ENCODE measurements around the gene RASAL2.
"Not testable (repeated sequence)": the region's sequence is repeated elsewhere in the genome, so short reads cannot be mapped to it uniquely, and the experiment has no call there.

RASAL2 gene

GRCh38 chr1:178498896-178499675 lies 405.2 kb downstream of the RASAL2 start:
- no peak for DNase-seq

GRCh38 chr1:178500091-178500770 lies 406.3 kb downstream of the RASAL2 start:
- no peak for DNase-seq

GRCh38 chr1:178500936-178501554 lies 407.1 kb downstream of the RASAL2 start:
- no peak for DNase-seq

- peak; percentile 6 for DNase-seq
Observed at GRCh38 chr1:178501705-178502329, 407.9 kb downstream of the RASAL2 start.

- DNase-seq: no peak
Observed at GRCh38 chr1:178502330-178502714, 408.4 kb downstream of the RASAL2 start.

DNA sequence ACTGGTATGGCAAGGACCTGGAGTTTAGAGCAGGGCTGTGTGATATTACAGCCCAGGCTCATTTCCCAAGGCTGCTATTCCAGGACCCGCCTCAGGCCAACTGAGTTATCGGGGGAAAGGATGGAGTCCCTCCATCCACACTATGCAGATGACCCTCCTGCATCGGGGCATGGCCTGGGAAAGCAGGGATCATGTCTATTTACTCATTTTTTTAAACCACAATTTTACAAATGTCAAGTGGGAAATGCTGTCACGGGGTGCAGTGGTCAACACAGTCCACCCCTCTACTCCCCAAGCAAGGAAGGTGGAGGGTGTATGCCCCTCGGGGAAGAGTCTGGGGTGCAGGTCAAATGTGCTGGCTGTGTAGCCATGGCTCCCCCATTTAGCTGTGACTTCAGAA lies 409.0 kb downstream of the RASAL2 start:
- DNase-seq: no peak

DNA sequence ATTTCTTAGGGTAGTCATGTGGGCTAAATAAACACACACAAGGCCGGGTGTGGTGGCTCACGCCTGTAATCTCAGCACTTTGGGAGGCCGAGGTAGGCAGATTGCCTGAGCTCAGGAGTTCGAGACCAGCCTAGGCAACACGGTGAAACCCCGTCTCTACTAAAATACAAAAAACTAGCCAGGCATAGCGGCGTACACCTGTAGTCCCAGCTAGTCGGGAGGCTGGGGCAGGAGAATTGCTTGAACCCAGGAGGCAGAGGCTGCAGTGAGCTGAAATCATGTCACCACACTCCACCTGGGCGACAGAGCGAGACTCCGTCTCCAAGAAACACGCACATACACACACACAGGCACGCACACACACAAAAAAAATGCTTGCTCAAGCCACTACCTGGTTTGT lies 409.4 kb downstream of the RASAL2 start:
- DNase-seq: not testable (repeated sequence)

GRCh38 chr1:178503849-178504248 lies 409.9 kb downstream of the RASAL2 start:
- DNase-seq: peak; percentile 2

GRCh38 chr1:178504286-178504685 lies 410.4 kb downstream of the RASAL2 start:
- no peak for DNase-seq

DNA sequence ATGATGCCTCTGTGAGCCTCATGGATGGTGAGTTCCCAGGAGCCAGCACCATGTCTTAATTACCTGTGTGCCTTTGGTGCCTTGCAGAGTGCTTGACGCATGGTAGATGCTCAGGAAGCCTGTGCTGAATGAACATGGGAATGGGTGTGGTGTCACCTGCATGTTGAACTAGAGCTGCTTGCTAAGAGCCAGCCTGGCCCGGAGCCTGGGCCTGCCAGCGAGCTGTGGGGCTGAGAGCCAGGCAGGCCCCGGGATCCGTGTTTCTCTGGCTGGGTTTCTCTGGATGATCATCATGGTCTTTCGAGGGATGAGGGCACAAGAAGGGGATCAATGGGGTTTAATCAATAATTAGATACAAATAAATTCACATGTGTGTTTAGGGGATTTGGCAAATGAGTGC lies 412.3 kb downstream of the RASAL2 start:
- no peak for DNase-seq

GRCh38 chr1:178506669-178507068 lies 412.8 kb downstream of the RASAL2 start:
- DNase-seq: no peak

GRCh38 chr1:178509414-178510007 lies 415.6 kb downstream of the RASAL2 start:
- no peak for DNase-seq

DNA sequence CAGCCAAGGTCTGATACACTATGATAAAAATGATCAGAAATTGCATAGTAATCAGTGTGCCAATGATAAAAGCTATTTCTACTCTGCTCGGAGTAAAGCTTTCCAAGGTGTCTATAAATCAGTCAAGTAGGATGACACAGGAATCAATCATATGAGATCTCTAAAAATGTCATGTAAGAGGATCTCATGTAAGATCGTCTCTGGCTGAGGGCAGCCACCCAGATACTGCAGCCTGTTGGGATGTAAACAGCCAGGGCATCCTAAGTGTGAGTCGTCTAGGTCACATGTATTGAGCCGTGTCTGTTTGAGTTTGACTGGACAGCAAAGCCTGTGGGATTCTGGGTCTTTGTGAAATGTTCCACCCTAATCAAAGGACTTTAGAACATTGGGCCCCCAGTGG lies 416.3 kb downstream of the RASAL2 start:
- no peak for DNase-seq

- no peak for DNase-seq
Observed at GRCh38 chr1:178512566-178513277, 418.8 kb downstream of the RASAL2 start, which contains the start of gene TEX35. Gene TEX35 (plus strand): TSS chr1:178513109. CDS start chr1:178513189, 80 bp downstream.

- no peak for DNase-seq
Observed at GRCh38 chr1:178513278-178513983, 419.5 kb downstream of the RASAL2 start.

GRCh38 chr1:178516110-178516509 lies 422.2 kb downstream of the RASAL2 start:
- no peak for DNase-seq

- DNase-seq: no peak
Observed at GRCh38 chr1:178518894-178519293, 425.0 kb downstream of the RASAL2 start.

- no peak for DNase-seq
Observed at GRCh38 chr1:178520803-178521202, 426.9 kb downstream of the RASAL2 start.

DNA sequence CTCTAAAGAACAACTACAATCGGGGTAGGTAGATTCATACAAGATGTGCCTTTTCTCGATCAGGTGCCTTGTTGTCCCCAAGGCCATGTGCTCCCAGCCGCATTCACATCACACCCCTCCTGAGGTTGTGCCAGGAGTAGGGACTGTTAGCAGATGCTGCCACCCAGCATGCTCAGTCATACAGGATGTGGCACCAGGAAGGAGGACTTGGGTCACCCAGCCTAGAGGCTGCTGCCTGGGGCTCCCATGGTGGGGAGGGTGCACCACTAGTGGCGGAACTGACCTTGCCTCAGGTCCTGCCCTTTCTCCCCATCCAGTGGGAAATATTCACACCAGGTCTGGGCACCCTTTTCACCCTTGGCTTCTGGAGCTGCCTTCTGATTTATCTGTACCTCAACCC lies 427.3 kb downstream of the RASAL2 start:
- no peak for DNase-seq

- DNase-seq: no peak
Observed at GRCh38 chr1:178527117-178527516, 433.2 kb downstream of the RASAL2 start.

- no peak for DNase-seq
Observed at GRCh38 chr1:178528228-178528952, 434.5 kb downstream of the RASAL2 start.

Measured in NCI-H524 treated with DMSO at 0.1 percent for 48 hours (cell line).